Measurements from ENCODE around the gene FATE1. TPM values are rescaled to one million over a fixed set of nuclear protein-coding genes. Genes with fewer than 3 reads are reported as not detected.

Gene FATE1
- total RNA-seq, 1 donor from 2014 or later: 0.29 TPM

DNA sequence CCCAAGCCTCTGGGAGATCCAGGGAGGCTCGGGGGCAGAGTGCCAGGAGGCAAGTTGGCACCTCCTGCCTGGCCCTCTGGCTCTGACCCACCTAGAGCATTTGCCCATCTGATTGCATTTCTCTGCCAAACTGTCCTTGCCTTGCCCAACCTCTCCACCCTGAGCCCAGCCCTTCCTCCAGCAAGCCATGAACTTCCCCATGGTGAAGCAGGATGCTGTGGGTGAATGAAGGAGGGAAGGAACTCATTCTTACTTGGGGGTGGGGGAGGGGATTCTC lies 9.4 kb downstream of the FATE1 start:
- no peak overlapping the region for H3K4me3 Mint-ChIP-seq
- H3K36me3 Mint-ChIP-seq: no peaks in the 10 kb centered on the region
- no peaks in the 10 kb centered on the region for H3K4me1 Mint-ChIP-seq (ENCODE audit: unreplicated experiment)
- peaks cover 8% of the 10 kb centered on the region for H3K9me3 Mint-ChIP-seq
- TF ChIP-seq, protein P1, sequence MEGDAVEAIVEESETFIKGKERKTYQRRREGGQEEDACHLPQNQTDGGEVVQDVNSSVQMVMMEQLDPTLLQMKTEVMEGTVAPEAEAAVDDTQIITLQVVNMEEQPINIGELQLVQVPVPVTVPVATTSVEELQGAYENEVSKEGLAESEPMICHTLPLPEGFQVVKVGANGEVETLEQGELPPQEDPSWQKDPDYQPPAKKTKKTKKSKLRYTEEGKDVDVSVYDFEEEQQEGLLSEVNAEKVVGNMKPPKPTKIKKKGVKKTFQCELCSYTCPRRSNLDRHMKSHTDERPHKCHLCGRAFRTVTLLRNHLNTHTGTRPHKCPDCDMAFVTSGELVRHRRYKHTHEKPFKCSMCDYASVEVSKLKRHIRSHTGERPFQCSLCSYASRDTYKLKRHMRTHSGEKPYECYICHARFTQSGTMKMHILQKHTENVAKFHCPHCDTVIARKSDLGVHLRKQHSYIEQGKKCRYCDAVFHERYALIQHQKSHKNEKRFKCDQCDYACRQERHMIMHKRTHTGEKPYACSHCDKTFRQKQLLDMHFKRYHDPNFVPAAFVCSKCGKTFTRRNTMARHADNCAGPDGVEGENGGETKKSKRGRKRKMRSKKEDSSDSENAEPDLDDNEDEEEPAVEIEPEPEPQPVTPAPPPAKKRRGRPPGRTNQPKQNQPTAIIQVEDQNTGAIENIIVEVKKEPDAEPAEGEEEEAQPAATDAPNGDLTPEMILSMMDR (conservative IDR thresholded peaks at IDR 0.05): no peak
- peaks cover 7% of the 10 kb centered on the region for H3K27me3 Mint-ChIP-seq
- no peak overlapping the region for H3K27ac Mint-ChIP-seq
- DNase-seq (ENCODE audit: extremely low spot score, unreplicated experiment): no peak

DNA sequence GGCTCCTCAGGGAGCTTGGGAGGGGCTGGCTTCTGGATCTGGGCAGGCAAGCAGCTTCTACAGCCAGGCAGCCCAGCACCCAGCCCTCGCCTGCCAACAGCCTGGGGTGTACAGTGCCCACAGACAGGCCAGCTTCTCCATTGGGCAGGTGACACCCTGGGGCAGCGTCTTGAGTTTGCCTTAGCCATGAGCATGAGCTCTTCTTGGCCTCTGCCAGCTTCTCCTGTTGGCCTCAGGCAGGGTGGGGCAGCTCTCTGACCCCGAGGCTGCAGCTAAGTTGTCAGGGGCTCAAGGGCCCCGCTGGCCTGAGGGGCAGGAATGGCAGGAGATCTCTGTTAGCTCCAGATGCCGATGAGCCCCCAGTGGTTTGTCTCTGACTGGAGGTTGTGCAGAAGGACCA lies 10.9 kb downstream of the FATE1 start:
- DNase-seq (ENCODE audit: extremely low spot score, unreplicated experiment): no peak
- no peaks in the 10 kb centered on the region for H3K4me1 Mint-ChIP-seq (ENCODE audit: unreplicated experiment)
- H3K9me3 Mint-ChIP-seq: peaks cover 8% of the 10 kb centered on the region
- peaks cover 7% of the 10 kb centered on the region for H3K27me3 Mint-ChIP-seq
- TF ChIP-seq, protein P1 (conservative IDR thresholded peaks at IDR 0.05): no peak
- H3K36me3 Mint-ChIP-seq: no peaks in the 10 kb centered on the region
- H3K27ac Mint-ChIP-seq: no peak overlapping the region
- no peak overlapping the region for H3K4me3 Mint-ChIP-seq

DNA sequence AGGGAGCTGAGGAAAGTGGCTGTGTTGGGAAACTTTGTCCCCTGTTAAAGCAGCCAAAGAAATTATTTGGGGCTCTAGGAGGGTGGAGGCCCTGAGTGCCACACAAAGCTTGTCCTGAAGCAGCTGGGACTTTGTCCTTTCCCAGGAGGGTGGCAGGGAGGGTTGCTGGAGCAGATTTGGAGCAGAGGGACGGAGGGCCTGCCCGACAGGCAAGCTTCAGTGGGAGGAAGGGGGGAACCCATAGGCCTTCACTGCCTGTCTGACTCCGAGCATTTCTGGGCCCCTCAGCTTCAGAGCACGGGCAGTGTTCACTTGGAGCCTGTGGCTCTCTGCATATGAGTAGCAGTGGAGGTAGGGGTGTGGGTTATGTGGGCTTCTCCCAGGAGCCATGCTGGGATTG lies 11.5 kb downstream of the FATE1 start:
- TF ChIP-seq, protein P1 (conservative IDR thresholded peaks at IDR 0.05): no peak
- Mint-ChIP-seq H3K4me1 (ENCODE audit: unreplicated experiment) (no peaks in the 10 kb centered on the region), H3K4me3 (no peak overlapping the region), H3K27me3 (peaks cover 11% of the 10 kb centered on the region), H3K36me3 (no peaks in the 10 kb centered on the region), H3K27ac (no peak overlapping the region), H3K9me3 (peaks cover 8% of the 10 kb centered on the region)
- no peak for DNase-seq (ENCODE audit: extremely low spot score, unreplicated experiment)

DNA sequence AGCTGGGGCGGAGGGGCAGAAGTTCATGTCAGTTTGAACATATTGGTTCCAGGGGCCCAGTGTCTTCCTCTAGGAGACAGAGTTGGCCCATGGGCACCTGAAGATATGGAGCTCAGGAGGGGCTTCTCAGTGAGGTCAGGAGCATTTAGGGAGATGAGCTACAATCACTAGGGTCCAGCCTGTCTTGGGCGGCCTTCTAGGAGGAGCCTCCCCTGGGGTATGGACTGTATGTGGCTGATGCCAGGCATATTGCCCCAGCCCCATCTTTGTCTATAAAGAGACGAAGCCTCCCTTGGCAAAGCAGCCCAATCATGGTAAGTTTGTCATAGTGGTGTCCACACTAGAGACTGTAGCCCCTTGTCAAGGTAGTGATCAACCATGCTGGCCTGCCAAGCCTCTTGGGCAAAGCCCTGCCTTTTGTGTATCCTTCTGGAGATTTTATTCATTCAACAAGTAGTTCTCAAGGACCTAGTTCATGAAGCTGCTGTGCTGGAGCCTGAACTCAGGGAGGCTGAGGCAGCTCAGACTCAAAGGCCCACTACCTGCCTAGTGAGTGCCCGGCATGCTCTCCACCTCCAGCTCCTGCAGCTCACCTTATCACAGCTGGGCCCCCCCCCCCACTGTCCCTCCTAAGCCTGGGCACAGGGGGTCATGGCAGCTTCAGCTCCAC lies 13.4 kb downstream of the FATE1 start:
- H3K27ac Mint-ChIP-seq: no peak overlapping the region
- no peak overlapping the region for H3K4me3 Mint-ChIP-seq
- H3K4me1 Mint-ChIP-seq (ENCODE audit: unreplicated experiment): no peaks in the 10 kb centered on the region
- no peaks in the 10 kb centered on the region for H3K36me3 Mint-ChIP-seq
- TF ChIP-seq, protein P1 (conservative IDR thresholded peaks at IDR 0.05): no peak
- peaks cover 16% of the 10 kb centered on the region for H3K27me3 Mint-ChIP-seq
- H3K9me3 Mint-ChIP-seq: peaks cover 8% of the 10 kb centered on the region
- no peak for DNase-seq (ENCODE audit: extremely low spot score, unreplicated experiment)

DNA sequence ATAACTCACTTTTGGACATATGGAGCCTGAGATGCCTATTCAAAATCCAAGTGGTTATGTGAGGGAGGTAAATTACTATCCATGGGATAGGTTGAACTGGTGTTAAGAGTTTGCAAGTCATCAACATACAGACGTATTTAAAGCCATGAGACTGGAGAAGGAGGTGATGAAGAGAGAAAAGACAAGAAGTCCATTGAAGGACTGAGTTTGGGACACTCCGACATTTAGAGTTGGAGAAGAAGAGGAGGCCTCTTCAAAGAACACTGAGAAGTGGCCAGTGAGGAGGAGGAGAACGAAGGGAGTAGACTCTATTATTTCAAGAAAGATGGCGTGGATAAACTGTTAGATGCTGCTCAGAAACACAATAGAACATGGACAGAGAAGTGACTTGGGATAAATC lies 18.6 kb downstream of the FATE1 start, which contains the start of gene CNGA2:
CNGA2 (plus strand) TSS at position 301 of the 400 bp plus-strand sequence. CDS start 3,738 bp downstream, outside the sequence.
- no peak for DNase-seq (ENCODE audit: extremely low spot score, unreplicated experiment)
- TF ChIP-seq, protein P1 (conservative IDR thresholded peaks at IDR 0.05): no peak
- no peaks in the 10 kb centered on the region for H3K9me3 Mint-ChIP-seq
- H3K27ac Mint-ChIP-seq: no peak within 1 kb of the TSS
- no peaks in the 10 kb centered on the region for H3K36me3 Mint-ChIP-seq
- peaks cover 20% of the 10 kb centered on the region for H3K27me3 Mint-ChIP-seq
- no peaks in the 10 kb centered on the region for H3K4me1 Mint-ChIP-seq (ENCODE audit: unreplicated experiment)
- H3K4me3 Mint-ChIP-seq: no peak within 1 kb of the TSS

DNA sequence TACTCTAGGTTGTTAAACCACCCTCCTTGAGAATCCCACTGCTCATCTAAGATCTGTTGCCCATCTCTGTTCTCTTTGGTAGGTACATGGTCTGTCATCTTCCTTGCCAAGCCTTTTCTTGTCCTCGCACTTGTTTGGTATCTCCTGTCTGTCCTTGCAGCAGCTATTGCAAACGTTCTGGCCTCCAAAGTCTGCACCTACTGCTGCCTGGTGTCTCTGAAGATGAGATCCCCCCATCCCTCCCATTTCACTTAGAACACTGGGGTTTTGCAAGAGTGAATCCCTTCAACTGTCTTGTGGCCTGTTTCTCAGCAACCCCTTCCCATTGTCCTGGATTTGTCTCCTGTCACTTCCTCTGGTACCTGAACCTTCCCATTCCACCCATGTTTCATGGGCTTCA lies 19.4 kb downstream of the FATE1 start:
- no peaks in the 10 kb centered on the region for H3K4me1 Mint-ChIP-seq (ENCODE audit: unreplicated experiment)
- no peaks in the 10 kb centered on the region for H3K36me3 Mint-ChIP-seq
- peaks cover 20% of the 10 kb centered on the region for H3K27me3 Mint-ChIP-seq
- no peaks in the 10 kb centered on the region for H3K9me3 Mint-ChIP-seq
- H3K27ac Mint-ChIP-seq: no peak overlapping the region
- TF ChIP-seq, protein P1 (conservative IDR thresholded peaks at IDR 0.05): no peak
- no peak for DNase-seq (ENCODE audit: extremely low spot score, unreplicated experiment)
- no peak overlapping the region for H3K4me3 Mint-ChIP-seq
